Hematopoietic multipotent progenitor cell (in vitro differentiated cells): ENCODE measurements around the gene CNOT2. TPM values are rescaled to one million over a fixed set of nuclear protein-coding genes. Genes with fewer than 3 reads are reported as not detected.
A peak's percentile ranks its signal among the peaks of the same experiment; 100 is the strongest.
"Not testable (repeated sequence)": the region's sequence is repeated elsewhere in the genome, so short reads cannot be mapped to it uniquely, and the experiment has no call there.

ENCODE experiments used
- DNase-seq, 3 donors: peaks; one replicate each; pipeline ENCODE4 v3.0.0-alpha.2; 2011 to 2015; ENCODE audit warnings: low read depth in 2 of 3, low spot score in 2 of 3
- total RNA-seq: library from RNA; depleted of rRNA; stranded (reverse); fragments of >200 nt; gene quantifications from one replicate; pipeline ENCODE4 v1.2.3, GENCODE V29; 2012

The CNOT2 gene
- total RNA-seq, 1 donor = 130 TPM

DNA sequence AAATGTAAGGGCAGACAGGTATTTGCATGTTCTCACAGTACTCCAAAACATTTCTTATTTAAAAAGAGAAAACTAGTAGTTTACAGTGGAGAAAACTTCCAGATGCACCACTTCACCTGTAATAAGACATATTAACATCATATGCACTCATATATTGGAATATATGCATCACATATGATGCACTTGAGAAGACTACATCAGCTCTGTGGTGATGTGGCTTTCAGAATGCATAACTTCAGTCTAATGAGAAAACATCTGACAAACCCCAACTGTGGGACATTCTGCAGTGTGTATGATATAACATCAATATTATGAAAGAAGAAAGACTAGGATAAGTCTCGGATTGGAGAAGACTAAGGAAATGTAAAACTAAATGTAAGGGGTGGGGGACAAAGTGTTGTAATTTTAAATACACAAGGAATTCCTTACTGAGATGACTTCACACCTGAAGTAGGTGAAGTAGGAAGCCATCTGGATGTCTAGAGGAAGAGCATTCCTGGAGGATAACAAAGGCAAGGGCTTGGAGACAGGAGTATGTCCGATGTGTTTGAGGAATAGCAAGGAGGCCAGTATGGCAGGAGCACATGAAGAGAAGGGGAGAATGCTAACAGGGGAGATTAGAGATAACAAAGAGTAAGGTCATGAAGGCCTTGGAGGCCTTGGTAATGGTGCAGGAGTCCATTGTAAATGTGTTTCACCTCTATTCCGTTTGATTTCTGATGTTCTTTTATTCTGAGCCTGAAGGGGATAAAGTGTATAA is 49.0 kb downstream of the CNOT2 start:
- no peak for DNase-seq

DNA sequence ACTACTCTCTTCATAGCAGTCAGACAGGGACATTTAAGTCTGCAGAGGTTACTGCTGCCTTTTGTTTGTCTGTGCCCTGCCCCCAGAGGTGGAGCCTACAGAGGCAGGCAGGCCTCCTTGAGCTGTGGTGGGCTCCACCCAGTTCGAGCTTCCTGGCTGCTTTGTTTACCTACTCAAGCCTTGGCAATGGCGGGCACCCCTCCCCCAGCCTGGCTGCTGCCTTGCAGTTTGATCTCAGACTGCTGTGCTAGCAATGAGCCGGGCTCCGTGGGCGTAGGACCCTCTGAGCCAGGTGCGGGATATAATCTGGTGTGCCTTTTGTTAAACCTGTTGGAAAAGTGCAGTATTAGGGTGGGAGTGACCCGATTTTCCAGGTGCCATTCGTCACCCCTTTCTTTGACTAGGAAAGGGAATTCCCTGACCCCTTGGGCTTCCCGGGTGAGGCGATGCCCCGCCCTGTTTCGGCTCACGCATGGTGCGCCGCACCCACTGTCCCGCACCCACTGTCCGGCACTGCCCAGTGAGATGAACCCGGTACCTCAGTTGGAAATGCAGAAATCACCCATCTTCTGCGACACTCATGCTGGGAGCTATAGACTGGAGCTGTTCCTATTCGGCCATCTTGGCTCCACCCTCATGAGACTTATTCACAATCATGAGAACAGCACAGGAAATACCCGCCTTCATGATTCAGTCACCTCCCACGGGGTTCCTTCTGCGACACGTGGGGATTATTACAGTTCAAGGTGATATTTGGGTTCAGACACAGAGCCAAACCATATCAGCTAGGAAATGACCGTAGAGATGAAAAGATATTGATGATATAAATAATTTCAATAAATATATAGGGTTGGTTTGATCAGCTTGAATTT is 61.7 kb downstream of the CNOT2 start:
- DNase-seq = not testable (repeated sequence)

DNA sequence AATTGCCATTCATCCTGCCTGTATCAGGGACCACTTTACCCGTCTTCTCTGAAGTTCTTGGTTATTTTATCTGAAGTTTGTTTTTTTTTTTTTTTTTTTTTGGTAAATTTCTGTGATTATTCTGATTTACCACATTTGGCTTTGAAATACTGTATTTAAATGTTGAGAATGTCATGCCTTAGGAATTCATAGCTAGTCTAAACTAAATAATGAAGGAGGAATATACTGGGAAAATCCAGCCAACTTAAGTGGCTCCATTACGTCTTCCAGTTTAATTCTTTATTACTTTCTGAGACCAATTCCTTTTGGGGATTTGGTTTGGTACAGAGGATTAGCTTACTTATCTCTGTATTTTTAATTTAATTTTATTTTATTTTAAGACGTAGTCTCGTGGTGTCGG is 62.6 kb downstream of the CNOT2 start:
- DNase-seq = no peak

DNA sequence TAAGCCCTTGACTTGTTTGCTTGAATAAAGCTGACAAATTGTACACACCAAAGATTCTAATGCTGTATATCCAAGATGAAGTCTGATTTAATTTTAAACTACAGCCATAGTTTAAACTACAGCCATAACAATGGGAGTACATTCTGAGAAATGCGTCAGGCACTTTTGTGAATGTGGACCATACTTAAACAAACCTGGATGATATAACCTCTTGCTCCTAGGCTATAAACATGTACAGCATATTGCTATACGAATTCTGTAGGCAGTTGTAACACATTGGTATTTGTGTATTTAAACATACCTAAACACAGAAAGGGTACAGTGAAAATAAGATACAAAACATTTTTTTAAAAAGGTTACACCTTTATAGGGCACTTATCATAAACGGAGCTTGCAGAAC is 63.4 kb downstream of the CNOT2 start:
- no peak for DNase-seq

DNA sequence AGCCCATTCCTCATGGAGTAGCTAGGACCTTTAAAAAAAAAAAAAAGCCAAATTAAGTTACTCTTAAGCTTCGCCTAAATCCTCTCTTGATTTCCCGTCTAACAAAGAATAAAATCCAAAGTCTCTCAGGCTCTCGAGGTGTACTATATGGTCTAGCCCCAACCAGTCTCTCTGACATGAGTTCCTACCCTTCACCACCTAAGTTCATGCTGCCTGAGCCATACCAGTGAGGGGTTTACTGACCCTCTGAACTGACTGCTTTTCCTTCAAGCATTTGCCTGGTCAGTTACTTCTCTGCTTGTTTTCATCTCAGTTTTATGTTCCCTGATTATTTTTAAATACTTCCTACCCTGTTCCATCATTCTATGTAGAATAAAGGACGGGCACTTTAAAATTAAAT is 64.6 kb downstream of the CNOT2 start:
- no peak for DNase-seq

DNA sequence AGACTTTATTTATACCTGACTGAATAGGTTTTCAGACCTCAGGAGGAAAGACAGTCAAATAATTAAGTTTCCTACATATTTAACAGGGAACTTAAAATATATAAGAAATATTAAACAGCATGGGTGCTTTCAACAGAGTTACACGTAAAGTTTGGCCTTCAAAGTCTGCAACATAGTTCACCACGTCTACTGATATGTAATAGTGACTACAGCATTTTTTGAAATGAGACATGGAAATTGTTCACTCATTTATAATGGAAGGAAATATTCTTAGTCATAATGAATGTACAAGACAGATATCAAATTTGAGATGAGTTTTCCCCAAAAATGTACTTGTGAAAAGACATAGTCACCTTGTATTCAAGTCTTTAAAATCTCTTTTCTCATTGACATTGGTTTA is 66.1 kb downstream of the CNOT2 start:
- no peak for DNase-seq

DNA sequence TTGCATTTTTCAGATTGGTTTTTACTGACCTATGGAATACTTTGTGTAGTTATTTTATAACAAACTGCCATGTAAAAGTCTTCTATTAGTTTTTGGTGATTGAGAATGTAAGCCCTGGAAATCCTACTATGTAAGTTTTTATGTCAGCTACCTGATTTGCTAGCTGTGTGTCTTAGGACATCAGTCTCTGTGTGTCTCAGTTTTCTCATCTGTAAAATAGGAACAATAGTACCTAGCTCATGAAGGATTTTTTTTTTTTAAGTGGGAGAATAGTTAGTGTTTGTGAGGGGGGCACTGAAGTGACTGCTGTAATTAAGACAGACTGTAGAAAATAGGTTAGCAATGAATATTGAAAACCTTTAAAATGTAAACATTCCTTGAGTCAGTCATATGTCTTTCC is 70.9 kb downstream of the CNOT2 start:
- DNase-seq = no peak

DNA sequence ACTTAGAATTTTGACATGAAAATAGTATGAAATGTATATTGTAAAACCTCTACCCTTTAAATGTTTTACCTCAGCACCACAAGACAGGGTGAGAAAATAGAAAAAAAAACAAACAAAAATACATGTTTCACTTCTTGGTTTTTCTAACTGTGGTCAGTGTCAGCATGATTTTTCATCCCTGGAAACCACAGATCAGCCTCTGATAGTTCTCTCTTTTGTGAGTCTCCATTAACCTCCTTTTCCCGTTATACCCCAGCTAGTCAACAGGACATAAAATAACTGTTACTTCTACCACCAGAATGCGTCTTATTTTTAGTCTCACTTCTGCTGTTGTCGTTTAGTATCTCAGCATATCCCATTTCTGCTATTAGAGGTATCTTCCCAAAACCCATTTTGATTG is 74.5 kb downstream of the CNOT2 start:
- DNase-seq = peak in 2 of 3 donors; percentile 44 to 77

DNA sequence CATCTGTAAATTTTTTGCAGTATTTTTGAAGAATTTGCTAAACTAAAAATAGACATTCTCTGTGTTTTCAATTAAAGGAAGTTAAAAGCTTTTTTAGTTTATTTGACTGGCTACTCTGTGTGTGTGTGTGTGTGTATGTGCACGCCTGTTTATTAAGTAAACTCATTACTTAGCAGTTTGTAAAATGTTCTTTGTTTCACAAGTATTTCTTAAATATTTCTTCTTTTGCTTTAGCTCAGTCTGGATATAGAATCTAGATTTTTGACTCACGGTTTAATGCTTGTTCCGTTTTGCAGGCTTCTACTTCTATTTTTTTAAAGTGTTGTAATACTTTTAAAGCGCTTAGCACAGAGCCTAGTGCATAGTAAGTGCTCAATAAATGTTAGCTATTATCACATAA is 76.4 kb downstream of the CNOT2 start:
- peak in 1 of 3 donors; percentile 36 for DNase-seq

DNA sequence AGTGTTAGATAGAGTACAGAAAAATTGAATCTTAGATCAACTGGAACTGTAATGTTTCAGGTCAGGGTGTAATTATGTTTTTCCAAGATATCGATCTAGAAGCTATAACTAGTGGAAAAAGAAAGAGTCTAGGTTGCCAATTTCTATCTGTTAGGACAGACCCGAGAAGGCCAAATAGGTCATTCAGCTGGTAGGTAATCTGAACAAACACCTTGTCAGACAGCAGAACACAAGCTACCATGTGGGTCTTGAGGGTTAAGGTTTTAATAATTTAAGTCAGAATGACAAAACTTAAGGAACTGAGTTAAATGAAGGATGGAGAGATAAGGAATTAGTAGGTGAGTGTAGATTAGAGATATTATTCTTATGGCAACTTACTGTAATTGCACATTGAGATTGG is 78.0 kb downstream of the CNOT2 start:
- peak in 2 of 3 donors; percentile 9 to 33 for DNase-seq

DNA sequence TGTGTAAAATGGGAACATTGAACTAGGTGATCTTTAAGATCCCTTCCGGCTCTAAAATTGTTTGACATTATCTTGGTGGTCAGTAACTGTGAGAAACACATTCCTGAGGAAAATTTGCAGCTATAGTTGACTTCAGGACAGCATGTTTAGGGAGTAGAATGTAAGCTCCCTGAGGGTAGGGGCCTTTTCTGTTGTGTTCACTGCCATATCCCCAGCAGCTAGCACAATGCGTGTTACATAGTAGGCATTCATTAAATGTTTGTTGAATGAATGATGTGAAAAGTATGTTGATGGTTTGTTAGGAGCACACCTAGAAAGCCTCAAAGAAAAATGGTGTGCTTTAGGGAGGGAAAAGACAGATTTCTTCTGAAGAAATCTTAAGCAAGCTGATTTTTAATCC is 84.3 kb downstream of the CNOT2 start:
- DNase-seq = no peak

DNA sequence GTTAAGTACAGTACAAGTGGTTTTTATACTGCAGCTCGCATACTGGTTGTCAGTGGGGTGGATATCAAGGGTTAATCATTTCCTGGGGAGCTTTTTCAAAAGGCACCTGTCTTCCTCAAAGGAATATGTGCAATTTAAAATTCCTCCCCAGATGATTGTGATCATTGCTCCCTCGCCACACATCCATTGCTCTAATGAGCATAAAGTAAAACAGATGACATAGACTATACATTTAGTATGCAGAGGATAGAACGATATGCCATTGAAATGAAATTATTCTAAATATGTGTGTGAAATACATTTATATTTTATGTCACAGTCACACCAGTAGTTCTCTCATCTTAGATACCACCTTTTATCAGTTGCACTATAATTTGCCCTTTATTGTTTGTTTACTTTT is 86.5 kb downstream of the CNOT2 start:
- no peak for DNase-seq

DNA sequence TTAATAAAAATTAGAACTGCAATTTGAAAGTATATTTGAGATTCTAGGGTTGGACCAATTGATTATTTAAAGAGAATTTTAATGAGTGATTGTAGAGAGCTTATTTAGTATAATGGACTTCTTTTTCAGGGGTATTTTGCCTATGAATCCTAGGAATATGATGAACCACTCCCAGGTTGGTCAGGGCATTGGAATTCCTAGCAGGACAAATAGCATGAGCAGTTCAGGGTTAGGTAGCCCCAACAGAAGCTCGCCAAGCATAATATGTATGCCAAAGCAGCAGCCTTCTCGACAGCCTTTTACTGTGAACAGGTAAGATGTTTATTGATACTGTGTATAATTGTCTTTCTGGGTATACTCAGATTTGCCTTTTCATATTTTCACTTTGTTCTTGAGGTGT is 86.9 kb downstream of the CNOT2 start:
- DNase-seq = no peak

DNA sequence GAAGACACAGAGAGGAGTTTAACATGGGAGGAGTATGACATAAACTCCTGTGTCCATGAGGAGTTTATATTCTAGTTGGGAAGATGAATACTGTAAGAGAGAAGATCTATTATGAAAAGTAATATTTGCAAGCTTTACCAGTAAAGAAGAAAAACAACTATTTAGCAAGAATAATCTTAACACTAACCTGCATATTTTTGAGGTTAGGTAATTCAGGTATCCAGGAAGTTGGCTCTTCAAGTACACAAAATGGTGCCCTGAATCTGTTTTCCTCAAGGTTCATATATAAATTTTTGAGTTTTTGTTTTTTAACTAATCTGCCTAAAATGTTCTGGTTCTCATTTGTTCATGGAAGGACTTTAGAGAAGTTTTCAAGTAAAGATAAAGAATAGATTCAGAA is 89.0 kb downstream of the CNOT2 start:
- no peak for DNase-seq

DNA sequence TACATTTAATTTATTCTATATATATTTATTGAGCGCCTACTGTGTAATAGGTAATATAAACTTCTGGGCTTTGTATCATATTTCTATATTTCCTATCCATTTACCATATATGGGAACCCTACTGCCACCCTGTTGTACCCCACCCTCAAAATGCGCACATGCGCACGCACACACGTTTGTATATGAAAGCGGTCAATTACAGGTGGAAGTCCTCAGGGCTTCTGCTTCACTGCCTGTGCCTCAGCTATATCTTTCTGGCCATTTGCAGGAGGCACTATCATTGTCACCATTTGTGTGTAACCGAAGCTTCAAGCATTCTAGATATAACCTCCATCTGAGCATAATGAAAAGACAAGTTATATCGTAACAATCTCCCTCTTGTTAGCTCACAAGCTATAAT is 91.5 kb downstream of the CNOT2 start:
- no peak for DNase-seq

DNA sequence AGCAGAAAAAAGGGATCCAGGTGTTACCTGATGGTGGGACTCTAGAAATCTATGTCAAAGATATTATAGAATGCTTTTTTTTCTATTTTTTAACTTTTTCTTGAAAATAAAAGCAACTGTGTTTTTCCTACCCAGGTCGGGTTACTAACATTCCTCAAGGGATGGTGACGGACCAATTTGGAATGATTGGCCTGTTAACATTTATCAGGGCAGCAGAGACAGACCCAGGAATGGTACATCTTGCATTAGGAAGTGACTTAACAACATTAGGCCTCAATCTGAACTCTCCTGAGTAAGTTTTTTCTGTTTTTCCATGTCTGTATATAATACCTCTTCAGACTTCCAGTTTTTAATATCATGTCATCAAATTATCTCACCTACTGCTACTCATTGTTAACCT is 95.3 kb downstream of the CNOT2 start:
- no peak for DNase-seq

DNA sequence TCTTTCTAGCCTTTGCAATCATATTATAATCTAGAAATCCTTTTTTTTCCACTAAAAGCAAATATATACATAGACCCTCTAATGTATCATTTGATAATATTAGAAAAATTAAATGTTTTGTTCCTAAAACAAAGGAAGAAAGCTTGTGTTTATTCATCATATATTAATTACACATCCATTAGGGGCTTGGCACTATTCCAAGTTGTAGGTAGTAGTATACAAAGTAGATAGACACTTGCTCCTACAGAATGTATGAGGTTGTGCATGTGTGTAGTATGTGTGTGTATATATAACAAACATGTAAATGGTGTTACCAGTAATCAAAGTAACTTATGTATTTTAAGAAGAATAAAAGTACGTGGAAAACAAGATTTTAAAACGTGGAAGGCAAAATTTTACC is 107.8 kb downstream of the CNOT2 start:
- no peak for DNase-seq

DNA sequence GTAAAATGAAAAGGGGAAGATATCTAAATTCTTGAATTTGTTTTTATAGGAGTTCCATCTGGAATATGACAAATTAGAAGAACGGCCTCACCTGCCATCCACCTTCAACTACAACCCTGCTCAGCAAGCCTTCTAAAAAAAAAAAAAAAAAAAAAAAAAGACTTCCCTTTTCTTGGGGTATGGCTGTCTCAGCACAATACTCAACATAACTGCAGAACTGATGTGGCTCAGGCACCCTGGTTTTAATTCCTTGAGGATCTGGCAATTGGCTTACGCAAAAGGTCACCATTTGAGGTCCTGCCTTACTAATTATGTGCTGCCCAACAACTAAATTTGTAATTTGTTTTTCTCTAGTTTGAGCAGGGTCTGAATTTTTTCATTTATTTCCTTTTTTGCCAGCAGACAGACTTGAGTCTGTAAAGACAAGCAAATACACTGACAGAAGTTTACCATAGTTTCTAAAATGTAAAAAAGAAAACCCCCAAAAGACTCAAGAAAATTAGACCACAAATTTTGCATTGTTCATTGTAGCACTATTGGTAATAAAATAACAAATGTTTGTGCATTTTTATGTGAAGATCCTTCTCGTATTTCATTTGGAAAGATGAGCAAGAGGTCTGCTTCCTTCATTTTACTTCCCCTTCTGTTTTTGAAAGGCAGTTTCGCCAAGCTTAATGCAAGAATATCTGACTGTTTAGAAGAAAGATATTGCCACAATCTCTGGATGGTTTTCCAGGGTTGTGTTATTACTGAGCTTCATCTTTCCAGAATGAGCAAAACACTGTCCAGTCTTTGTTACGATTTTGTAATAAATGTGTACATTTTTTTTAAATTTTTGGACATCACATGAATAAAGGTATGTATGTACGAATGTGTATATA is 110.8 kb downstream of the CNOT2 start:
- DNase-seq = no peak

DNA sequence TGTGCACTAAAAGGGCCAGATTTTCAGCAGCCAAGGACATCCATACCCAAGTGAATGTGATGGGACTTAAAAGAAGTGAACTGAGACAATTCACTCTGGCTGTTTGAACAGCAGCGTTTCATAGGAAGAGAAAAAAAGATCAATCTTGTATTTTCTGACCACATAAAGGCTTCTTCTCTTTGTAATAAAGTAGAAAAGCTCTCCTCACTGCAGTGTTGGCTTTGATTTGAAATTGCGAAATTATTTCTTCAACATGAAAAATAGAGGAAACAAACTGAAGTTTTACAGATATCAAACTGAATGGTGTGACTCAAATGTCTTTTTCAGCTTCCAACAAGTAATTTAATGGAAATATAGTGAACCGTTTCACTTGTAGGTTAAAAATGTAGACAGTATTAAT is 111.6 kb downstream of the CNOT2 start:
- DNase-seq = no peak

DNA sequence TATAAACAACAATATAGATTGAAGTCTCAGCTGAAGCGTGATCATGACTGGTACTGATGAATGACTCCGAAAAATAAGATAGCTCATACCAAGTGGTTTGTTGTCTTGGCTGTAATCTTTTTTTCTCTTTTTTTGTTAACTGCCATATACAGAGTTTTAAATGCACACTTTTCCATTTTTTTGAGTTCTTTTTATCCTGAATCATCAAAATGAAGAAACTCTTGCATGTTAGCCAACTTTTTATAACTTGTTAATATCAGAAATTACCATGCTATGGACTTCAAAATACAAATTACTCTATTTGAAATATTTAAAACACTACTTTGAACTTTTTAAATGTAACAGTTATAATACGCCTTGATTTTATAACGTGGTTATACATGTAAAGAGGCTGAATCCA is 112.7 kb downstream of the CNOT2 start:
- no peak for DNase-seq
